NCI-H460 (cell line): Measurements from ENCODE around the gene KDM3A. TPM values are rescaled to one million over a fixed set of nuclear protein-coding genes. Genes with fewer than 3 reads are reported as not detected.

Experiments
- DNase-seq: peaks from one replicate; pipeline ENCODE4 v3.0.0-alpha.2; 2016; ENCODE audit warnings: low read depth; ENCODE audit errors: extremely low read depth
- total RNA-seq: library from RNA; depleted of rRNA; stranded (reverse); fragments of >200 nt; shearing (Covaris generic); gene quantifications from 2 replicates; pipeline ENCODE4 v1.2.3, GENCODE V29; 2014

The KDM3A gene
- total RNA-seq, 1 experiment from 2014 or later = 20.1 TPM

- no peak for DNase-seq
These were observed 11.8 kb upstream of the KDM3A start for GRCh38 chr2:86429335-86429734.

- DNase-seq = no peak
These were observed 10.8 kb upstream of the KDM3A start for GRCh38 chr2:86430368-86430767.

GRCh38 chr2:86433137-86433536, 8.0 kb upstream of the KDM3A start:
- no peak for DNase-seq

GRCh38 chr2:86434290-86434689, 6.9 kb upstream of the KDM3A start:
- DNase-seq = no peak

- no peak for DNase-seq
These were observed 5.6 kb upstream of the KDM3A start for GRCh38 chr2:86435531-86435930.

- DNase-seq = no peak
These were observed 4.8 kb upstream of the KDM3A start for GRCh38 chr2:86436328-86436727.

- DNase-seq = no peak
These were observed 1.1 kb upstream of the KDM3A start for GRCh38 chr2:86439879-86440630.

GRCh38 chr2:86441392-86441881, 266 bp downstream of the KDM3A start:
- DNase-seq = no peak

GRCh38 chr2:86441882-86442641, 891 bp downstream of the KDM3A start:
- DNase-seq = peak; percentile 18

- peak; percentile 67 for DNase-seq
These were observed 1.5 kb downstream of the KDM3A start for GRCh38 chr2:86442642-86443005.

GRCh38 chr2:86443631-86444350, 2.6 kb downstream of the KDM3A start:
- no peak for DNase-seq

- DNase-seq = no peak
These were observed 4.3 kb downstream of the KDM3A start for GRCh38 chr2:86445436-86445835.

GRCh38 chr2:86446060-86446459, 4.9 kb downstream of the KDM3A start:
- no peak for DNase-seq

- DNase-seq = no peak
These were observed 12.7 kb downstream of the KDM3A start for GRCh38 chr2:86453836-86454235.

GRCh38 chr2:86454238-86454637, 13.1 kb downstream of the KDM3A start:
- no peak for DNase-seq

GRCh38 chr2:86455181-86455580, 14.0 kb downstream of the KDM3A start:
- no peak for DNase-seq

- DNase-seq = no peak
These were observed 20.0 kb downstream of the KDM3A start for GRCh38 chr2:86461042-86461743.

GRCh38 chr2:86464652-86465051, 23.5 kb downstream of the KDM3A start:
- no peak for DNase-seq

- no peak for DNase-seq
These were observed 25.1 kb downstream of the KDM3A start for GRCh38 chr2:86466306-86466705.

GRCh38 chr2:86468162-86469033, 27.2 kb downstream of the KDM3A start:
- no peak for DNase-seq
